GM23338 (cell line): ENCODE results near the gene LAMC3. TPM values are rescaled to one million over a fixed set of nuclear protein-coding genes. Genes with fewer than 3 reads are reported as not detected.

Source experiments
- ATAC-seq: fragments of 200-7000 bp; cut with Tn5 transposase; 3 replicates; pipeline ENCODE4 v1.9.1; 2020
- DNase-seq: peaks from one replicate; pipeline ENCODE4 v3.0.0-alpha.2; 2015; ENCODE audit warnings: low spot score
- H2AFZ ChIP-seq: fragments of 200-600 bp; sonication (generic); 2 replicates; pipeline ENCODE4 v1.8.0; 2016; ENCODE audit warnings: antibody characterized with exemption, mild to moderate bottlenecking, moderate library complexity
- H3F3A ChIP-seq: fragments of 200-600 bp; sonication (generic); replicated peaks from 2 replicates; pipeline ENCODE4 v1.8.0; 2017; ENCODE audit warnings: antibody characterized with exemption, mixed run types, low read depth
- H3K27ac ChIP-seq: fragments of 200-600 bp; sonication (generic); 2 replicates; pipeline ENCODE4 v1.6.1; 2016; ENCODE audit warnings: low read depth
- H3K27me3 ChIP-seq: fragments of 200-600 bp; sonication (generic); 2 replicates; pipeline ENCODE4 v1.8.0; 2016; ENCODE audit warnings: mild to moderate bottlenecking, mixed run types, moderate library complexity; ENCODE audit not compliant: insufficient read depth
- H3K36me3 ChIP-seq: fragments of 200-600 bp; sonication (generic); 2 replicates; pipeline ENCODE4 v1.8.0; 2016; ENCODE audit warnings: mild to moderate bottlenecking; ENCODE audit not compliant: insufficient read depth
- H3K4me1 ChIP-seq: fragments of 200-600 bp; sonication (generic); 2 replicates; pipeline ENCODE4 v1.8.0; 2016; ENCODE audit warnings: mild to moderate bottlenecking, moderate library complexity; ENCODE audit not compliant: insufficient read depth
- H3K4me2 ChIP-seq: fragments of 200-600 bp; sonication (generic); 2 replicates; pipeline ENCODE4 v1.7.1; 2017; ENCODE audit warnings: mixed run types
- H3K4me3 ChIP-seq: fragments of 200-600 bp; sonication (generic); 2 replicates; pipeline ENCODE4 v1.6.1; 2016; ENCODE audit warnings: mixed run types
- H3K79me2 ChIP-seq: fragments of 200-600 bp; sonication (generic); replicated peaks from 2 replicates; pipeline ENCODE4 v1.8.0; 2017; ENCODE audit warnings: mild to moderate bottlenecking; ENCODE audit not compliant: insufficient read depth
- H3K9me2 ChIP-seq: fragments of 200-600 bp; sonication (generic); 2 replicates; pipeline ENCODE4 v1.8.0; 2017; ENCODE audit not compliant: insufficient read depth
- H4K20me1 ChIP-seq: fragments of 200-600 bp; sonication (generic); replicated peaks from 2 replicates; pipeline ENCODE4 v1.8.0; 2017; ENCODE audit warnings: mild to moderate bottlenecking; ENCODE audit not compliant: insufficient read depth
- H3K27ac Mint-ChIP-seq: 2 replicates; pipeline ENCODE4 v1.8.0; 2020; ENCODE audit warnings: inconsistent platforms, mild to moderate bottlenecking, moderate library complexity, mixed read lengths
- H3K27me3 Mint-ChIP-seq: 3 replicates; pipeline ENCODE4 v1.8.0; 2022; ENCODE audit warnings: low read depth, mild to moderate bottlenecking, moderate library complexity, mixed read lengths, inconsistent platforms; ENCODE audit not compliant: insufficient read depth, poor library complexity
- H3K36me3 Mint-ChIP-seq: 3 replicates; pipeline ENCODE4 v1.8.0; 2021; ENCODE audit warnings: low read depth, mild to moderate bottlenecking, inconsistent platforms, moderate library complexity, mixed read lengths
- H3K4me1 Mint-ChIP-seq: 3 replicates; pipeline ENCODE4 v1.8.0; 2020; ENCODE audit warnings: mild to moderate bottlenecking, inconsistent platforms, mixed read lengths
- H3K4me3 Mint-ChIP-seq: 3 replicates; pipeline ENCODE4 v1.8.0; 2021; ENCODE audit warnings: moderate library complexity, mild to moderate bottlenecking, inconsistent platforms, mixed read lengths
- H3K9me3 Mint-ChIP-seq: 3 replicates; pipeline ENCODE4 v1.8.0; 2020; ENCODE audit warnings: moderate library complexity, mild to moderate bottlenecking, inconsistent platforms, mixed read lengths
- EZH2 ChIP-seq: fragments of 200-600 bp; sonication (generic); IDR thresholded peaks from one replicate; pipeline ENCODE4 v1.8.0; 2017; ENCODE audit warnings: antibody characterized with exemption, mild to moderate bottlenecking, low read depth; ENCODE audit not compliant: unreplicated experiment
- EZH2phosphoT487 ChIP-seq: fragments of 200-600 bp; sonication (generic); IDR thresholded peaks from one replicate; pipeline ENCODE4 v1.8.1; 2018; ENCODE audit warnings: antibody characterized with exemption; ENCODE audit not compliant: unreplicated experiment
- NANOG ChIP-seq: IDR thresholded peaks from 2 replicates; pipeline ENCODE4 v1.6.1; 2016; ENCODE audit warnings: antibody characterized with exemption, borderline replicate concordance
- STAT1 ChIP-seq: IDR thresholded peaks from one replicate; pipeline ENCODE4 v1.6.1; 2016; ENCODE audit warnings: antibody characterized with exemption; ENCODE audit not compliant: unreplicated experiment
- polyA plus RNA-seq: library from polyadenylated mRNA; unstranded; fragments of >200 nt; fragmentation: Nextera tagmentation; extraction: Ambion mirVana; gene quantifications from 2 replicates; pipeline ENCODE4 v1.2.1, GENCODE V29; 2016
- total RNA-seq: library from RNA; depleted of rRNA; stranded (reverse); fragments of >200 nt; shearing (Covaris generic); gene quantifications from 2 replicates; pipeline ENCODE4 v1.2.3, GENCODE V29; 2014
- TF ChIP-seq, protein P1 (sequence below), 2 experiments: fragments of 200-600 bp in 1 of 2; sonication (generic) in 1 of 2; conservative IDR thresholded peaks; 2 replicates each; pipeline versions ENCODE4 v1.5.1 to v1.6.1; 2016 to 2017; ENCODE audit warnings: antibody characterized with exemption in 2 of 2, low read depth in 2 of 2, mild to moderate bottlenecking in 2 of 2, moderate library complexity in 1 of 2
- TF ChIP-seq, protein P2 (sequence below): fragments of 250-450 bp; sonication (Bioruptor Pico); IDR thresholded peaks from 2 replicates; pipeline ENCODE4 v1.5.0; 2020; ENCODE audit warnings: mild to moderate bottlenecking, moderate library complexity

LAMC3 gene
- total and polyA plus RNA-seq, 2 experiments from 2014 or later: 9.0 to 27.4 TPM

DNA sequence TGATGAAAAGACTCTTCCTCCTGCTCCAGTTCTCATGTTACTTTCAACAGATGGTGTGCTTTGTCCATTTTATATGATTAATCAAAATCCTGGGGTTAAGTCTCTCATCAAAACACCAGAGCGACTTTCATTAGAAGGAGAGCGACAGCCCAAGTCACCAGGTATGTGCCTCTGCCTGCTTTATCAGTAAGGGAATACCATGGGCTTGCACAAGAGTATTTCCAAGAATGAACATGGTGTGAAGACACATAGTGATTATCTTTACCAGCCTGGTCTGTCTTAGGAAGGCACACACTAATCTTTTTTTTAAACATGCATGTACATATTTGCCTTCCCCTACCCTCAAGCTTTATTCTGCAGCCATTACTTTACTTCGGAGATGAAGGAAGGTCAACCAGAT lies 131.6 kb downstream of the LAMC3 start:
- H3K36me3 ChIP-seq: peaks cover 64% of the 10 kb centered on the region
- ATAC-seq: no peak
- H3K27ac Mint-ChIP-seq: no peak overlapping the region

More for the DNA sequence above, 131.6 kb downstream of the LAMC3 start:
- Histone ChIP-seq H3K27me3 (no peaks in the 10 kb centered on the region), H3K27ac (no peak overlapping the region), H3K79me2 (no peaks in the 10 kb centered on the region), H3K4me2 (no peak overlapping the region), H3F3A (no peaks in the 10 kb centered on the region), H3K4me1 (no peaks in the 10 kb centered on the region), H2AFZ (no peak overlapping the region), H4K20me1 (peaks cover 15% of the 10 kb centered on the region), H3K4me3 (no peak overlapping the region), H3K9me2 (no peaks in the 10 kb centered on the region)
- peaks cover 67% of the 10 kb centered on the region for H3K36me3 Mint-ChIP-seq
- H3K4me3 Mint-ChIP-seq: no peak overlapping the region
- no peak for DNase-seq
- H3K9me3 Mint-ChIP-seq: no peaks in the 10 kb centered on the region
- no peaks in the 10 kb centered on the region for H3K4me1 Mint-ChIP-seq
- TF ChIP-seq, protein P1, sequence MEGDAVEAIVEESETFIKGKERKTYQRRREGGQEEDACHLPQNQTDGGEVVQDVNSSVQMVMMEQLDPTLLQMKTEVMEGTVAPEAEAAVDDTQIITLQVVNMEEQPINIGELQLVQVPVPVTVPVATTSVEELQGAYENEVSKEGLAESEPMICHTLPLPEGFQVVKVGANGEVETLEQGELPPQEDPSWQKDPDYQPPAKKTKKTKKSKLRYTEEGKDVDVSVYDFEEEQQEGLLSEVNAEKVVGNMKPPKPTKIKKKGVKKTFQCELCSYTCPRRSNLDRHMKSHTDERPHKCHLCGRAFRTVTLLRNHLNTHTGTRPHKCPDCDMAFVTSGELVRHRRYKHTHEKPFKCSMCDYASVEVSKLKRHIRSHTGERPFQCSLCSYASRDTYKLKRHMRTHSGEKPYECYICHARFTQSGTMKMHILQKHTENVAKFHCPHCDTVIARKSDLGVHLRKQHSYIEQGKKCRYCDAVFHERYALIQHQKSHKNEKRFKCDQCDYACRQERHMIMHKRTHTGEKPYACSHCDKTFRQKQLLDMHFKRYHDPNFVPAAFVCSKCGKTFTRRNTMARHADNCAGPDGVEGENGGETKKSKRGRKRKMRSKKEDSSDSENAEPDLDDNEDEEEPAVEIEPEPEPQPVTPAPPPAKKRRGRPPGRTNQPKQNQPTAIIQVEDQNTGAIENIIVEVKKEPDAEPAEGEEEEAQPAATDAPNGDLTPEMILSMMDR (conservative IDR thresholded peaks at IDR 0.05; ENCODE audit: low read depth in 2 of 2): no peak
- TF ChIP-seq EZH2phosphoT487 (no peak), NANOG (no peak), STAT1 (no peak), EZH2 (no peak)
- TF ChIP-seq, protein P2, sequence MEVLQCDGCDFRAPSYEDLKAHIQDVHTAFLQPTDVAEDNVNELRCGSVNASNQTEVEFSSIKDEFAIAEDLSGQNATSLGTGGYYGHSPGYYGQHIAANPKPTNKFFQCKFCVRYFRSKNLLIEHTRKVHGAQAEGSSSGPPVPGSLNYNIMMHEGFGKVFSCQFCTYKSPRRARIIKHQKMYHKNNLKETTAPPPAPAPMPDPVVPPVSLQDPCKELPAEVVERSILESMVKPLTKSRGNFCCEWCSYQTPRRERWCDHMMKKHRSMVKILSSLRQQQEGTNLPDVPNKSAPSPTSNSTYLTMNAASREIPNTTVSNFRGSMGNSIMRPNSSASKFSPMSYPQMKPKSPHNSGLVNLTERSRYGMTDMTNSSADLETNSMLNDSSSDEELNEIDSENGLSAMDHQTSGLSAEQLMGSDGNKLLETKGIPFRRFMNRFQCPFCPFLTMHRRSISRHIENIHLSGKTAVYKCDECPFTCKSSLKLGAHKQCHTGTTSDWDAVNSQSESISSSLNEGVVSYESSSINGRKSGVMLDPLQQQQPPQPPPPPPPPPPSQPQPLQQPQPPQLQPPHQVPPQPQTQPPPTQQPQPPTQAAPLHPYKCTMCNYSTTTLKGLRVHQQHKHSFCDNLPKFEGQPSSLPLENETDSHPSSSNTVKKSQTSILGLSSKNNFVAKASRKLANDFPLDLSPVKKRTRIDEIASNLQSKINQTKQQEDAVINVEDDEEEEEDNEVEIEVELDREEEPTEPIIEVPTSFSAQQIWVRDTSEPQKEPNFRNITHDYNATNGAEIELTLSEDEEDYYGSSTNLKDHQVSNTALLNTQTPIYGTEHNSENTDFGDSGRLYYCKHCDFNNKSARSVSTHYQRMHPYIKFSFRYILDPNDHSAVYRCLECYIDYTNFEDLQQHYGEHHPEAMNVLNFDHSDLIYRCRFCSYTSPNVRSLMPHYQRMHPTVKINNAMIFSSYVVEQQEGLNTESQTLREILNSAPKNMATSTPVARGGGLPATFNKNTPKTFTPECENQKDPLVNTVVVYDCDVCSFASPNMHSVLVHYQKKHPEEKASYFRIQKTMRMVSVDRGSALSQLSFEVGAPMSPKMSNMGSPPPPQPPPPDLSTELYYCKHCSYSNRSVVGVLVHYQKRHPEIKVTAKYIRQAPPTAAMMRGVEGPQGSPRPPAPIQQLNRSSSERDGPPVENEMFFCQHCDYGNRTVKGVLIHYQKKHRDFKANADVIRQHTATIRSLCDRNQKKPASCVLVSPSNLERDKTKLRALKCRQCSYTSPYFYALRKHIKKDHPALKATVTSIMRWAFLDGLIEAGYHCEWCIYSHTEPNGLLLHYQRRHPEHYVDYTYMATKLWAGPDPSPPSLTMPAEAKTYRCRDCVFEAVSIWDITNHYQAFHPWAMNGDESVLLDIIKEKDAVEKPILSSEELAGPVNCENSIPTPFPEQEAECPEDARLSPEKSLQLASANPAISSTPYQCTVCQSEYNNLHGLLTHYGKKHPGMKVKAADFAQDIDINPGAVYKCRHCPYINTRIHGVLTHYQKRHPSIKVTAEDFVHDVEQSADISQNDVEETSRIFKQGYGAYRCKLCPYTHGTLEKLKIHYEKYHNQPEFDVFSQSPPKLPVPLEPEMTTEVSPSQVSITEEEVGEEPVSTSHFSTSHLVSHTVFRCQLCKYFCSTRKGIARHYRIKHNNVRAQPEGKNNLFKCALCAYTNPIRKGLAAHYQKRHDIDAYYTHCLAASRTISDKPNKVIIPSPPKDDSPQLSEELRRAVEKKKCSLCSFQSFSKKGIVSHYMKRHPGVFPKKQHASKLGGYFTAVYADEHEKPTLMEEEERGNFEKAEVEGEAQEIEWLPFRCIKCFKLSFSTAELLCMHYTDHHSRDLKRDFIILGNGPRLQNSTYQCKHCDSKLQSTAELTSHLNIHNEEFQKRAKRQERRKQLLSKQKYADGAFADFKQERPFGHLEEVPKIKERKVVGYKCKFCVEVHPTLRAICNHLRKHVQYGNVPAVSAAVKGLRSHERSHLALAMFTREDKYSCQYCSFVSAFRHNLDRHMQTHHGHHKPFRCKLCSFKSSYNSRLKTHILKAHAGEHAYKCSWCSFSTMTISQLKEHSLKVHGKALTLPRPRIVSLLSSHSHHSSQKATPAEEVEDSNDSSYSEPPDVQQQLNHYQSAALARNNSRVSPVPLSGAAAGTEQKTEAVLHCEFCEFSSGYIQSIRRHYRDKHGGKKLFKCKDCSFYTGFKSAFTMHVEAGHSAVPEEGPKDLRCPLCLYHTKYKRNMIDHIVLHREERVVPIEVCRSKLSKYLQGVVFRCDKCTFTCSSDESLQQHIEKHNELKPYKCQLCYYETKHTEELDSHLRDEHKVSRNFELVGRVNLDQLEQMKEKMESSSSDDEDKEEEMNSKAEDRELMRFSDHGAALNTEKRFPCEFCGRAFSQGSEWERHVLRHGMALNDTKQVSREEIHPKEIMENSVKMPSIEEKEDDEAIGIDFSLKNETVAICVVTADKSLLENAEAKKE (CRISPR knock-in tag): no peak
- peaks cover 2% of the 10 kb centered on the region for H3K27me3 Mint-ChIP-seq
